ENCODE measurements around the gene EFCAB8.

EFCAB8 gene

GRCh38 chr20:32989507-32990283 lies 131.0 kb downstream of the EFCAB8 start:
- Mint-ChIP-seq H3K27ac (no peak overlapping the region), H3K9me3 (peaks cover 7% of the 10 kb centered on the region), H3K27me3 (ENCODE audit: low read depth, poor library complexity) (peaks cover 7% of the 10 kb centered on the region), H3K36me3 (ENCODE audit: low read depth) (no peaks in the 10 kb centered on the region), H3K4me3 (no peak overlapping the region), H3K4me1 (no peaks in the 10 kb centered on the region)
- TF ChIP-seq CTCF (IDR thresholded peaks at IDR 0.05) = no peak
- DNase-seq = no peak

GRCh38 chr20:32990426-32990825 lies 131.7 kb downstream of the EFCAB8 start:
- Mint-ChIP-seq H3K27ac (no peak overlapping the region), H3K4me1 (no peaks in the 10 kb centered on the region), H3K27me3 (ENCODE audit: low read depth, poor library complexity) (peaks cover 12% of the 10 kb centered on the region), H3K36me3 (ENCODE audit: low read depth) (no peaks in the 10 kb centered on the region), H3K9me3 (peaks cover 14% of the 10 kb centered on the region), H3K4me3 (no peak overlapping the region)
- no peak for TF ChIP-seq CTCF (IDR thresholded peaks at IDR 0.05)
- no peak for DNase-seq

GRCh38 chr20:32991383-32991782 lies 132.7 kb downstream of the EFCAB8 start:
- Mint-ChIP-seq H3K4me1 (no peaks in the 10 kb centered on the region), H3K27me3 (ENCODE audit: low read depth, poor library complexity) (peaks cover 12% of the 10 kb centered on the region), H3K36me3 (ENCODE audit: low read depth) (no peaks in the 10 kb centered on the region), H3K4me3 (no peak overlapping the region), H3K9me3 (peaks cover 16% of the 10 kb centered on the region), H3K27ac (no peak overlapping the region)
- DNase-seq = no peak
- no peak for TF ChIP-seq CTCF (IDR thresholded peaks at IDR 0.05)

GRCh38 chr20:32991792-32992641 lies 133.3 kb downstream of the EFCAB8 start:
- H3K4me1 Mint-ChIP-seq = no peaks in the 10 kb centered on the region
- H3K4me3 Mint-ChIP-seq = no peak overlapping the region
- H3K36me3 Mint-ChIP-seq (ENCODE audit: low read depth) = no peaks in the 10 kb centered on the region
- no peak for DNase-seq
- H3K9me3 Mint-ChIP-seq = peaks cover 16% of the 10 kb centered on the region
- H3K27ac Mint-ChIP-seq = no peak overlapping the region
- TF ChIP-seq CTCF (IDR thresholded peaks at IDR 0.05) = no peak
- peaks cover 12% of the 10 kb centered on the region for H3K27me3 Mint-ChIP-seq (ENCODE audit: low read depth, poor library complexity)

- no peaks in the 10 kb centered on the region for H3K36me3 Mint-ChIP-seq (ENCODE audit: low read depth)
- H3K9me3 Mint-ChIP-seq = peaks cover 16% of the 10 kb centered on the region
- H3K4me1 Mint-ChIP-seq = no peaks in the 10 kb centered on the region
- TF ChIP-seq CTCF (IDR thresholded peaks at IDR 0.05) = no peak
- peaks cover 12% of the 10 kb centered on the region for H3K27me3 Mint-ChIP-seq (ENCODE audit: low read depth, poor library complexity)
- H3K4me3 Mint-ChIP-seq = no peak overlapping the region
- no peak overlapping the region for H3K27ac Mint-ChIP-seq
- no peak for DNase-seq
These were observed 134.8 kb downstream of the EFCAB8 start for GRCh38 chr20:32993496-32994050.

Measured in nephron progenitor cell (in vitro differentiated cells).